ENCODE data around the gene CHCHD2. TPM values are rescaled to one million over a fixed set of nuclear protein-coding genes. Genes with fewer than 3 reads are reported as not detected.
"Not testable (repeated sequence)": the region's sequence is repeated elsewhere in the genome, so short reads cannot be mapped to it uniquely, and the experiment has no call there.

CHCHD2 gene
- polyA plus RNA-seq, 2 donors, result 148 to 438 TPM

DNA sequence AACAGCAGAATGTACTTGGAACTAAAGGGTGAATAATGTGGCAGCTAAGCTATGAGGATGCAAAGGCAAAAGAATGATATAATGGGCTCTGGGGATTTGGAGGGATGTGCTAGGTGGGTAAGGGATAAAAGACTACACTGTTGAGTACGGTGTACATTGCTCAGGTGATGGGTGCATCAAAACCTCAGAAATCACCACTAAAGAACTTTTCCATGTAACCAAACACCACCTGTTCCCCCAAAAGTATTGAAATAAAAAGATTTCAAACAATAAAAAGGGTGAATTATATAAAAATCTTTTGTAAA, 1.6 kb upstream of the CHCHD2 start:
- WGBS, 2 donors, result 96 to 98% methylated on average over 1 of the region's 1 CpG
- H3K36me3 ChIP-seq (ENCODE audit: control insufficient read depth in 2 of 2, insufficient read depth in 2 of 2, low read length in 1 of 2), result peaks cover 0 to under 1% of the 10 kb centered on the region in 2 donors
- no peak overlapping the region for H3K27ac ChIP-seq (ENCODE audit: low read depth in 2 of 2, low read length in 1 of 2)
- H3K9me3 ChIP-seq (ENCODE audit: control insufficient read depth in 2 of 2, insufficient read depth in 1 of 2, low read depth in 1 of 2, low read length in 1 of 2), result no peaks in the 10 kb centered on the region
- H3K4me1 ChIP-seq (ENCODE audit: control insufficient read depth in 2 of 2, insufficient read depth in 2 of 2, low read length in 1 of 2), result peaks cover 0 to 3% of the 10 kb centered on the region in 2 donors
- no peak overlapping the region for H3K4me3 ChIP-seq (ENCODE audit: low read depth in 1 of 2, low read length in 2 of 2)
- no peaks in the 10 kb centered on the region for H3K27me3 ChIP-seq (ENCODE audit: control insufficient read depth in 1 of 2, insufficient read depth in 2 of 2, low read length in 2 of 2)

DNA sequence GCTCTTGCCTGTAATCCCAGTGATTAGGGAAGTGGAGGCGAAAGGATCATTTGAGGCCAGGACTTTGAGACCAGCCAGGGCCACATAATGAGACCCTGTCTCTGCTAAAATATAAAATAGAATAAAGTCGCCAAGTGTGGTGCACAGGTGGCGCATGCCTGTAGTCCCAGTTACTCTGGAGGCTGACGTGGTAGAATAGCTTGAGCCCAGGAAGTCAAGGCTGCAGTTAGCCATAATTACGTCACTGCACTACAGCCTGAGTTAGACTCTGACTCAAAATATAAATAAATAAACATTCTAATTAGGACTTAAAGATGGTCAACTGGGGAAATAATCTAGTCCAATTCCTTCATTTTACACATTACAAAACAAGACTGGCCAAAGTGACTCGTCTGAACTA, 768 bp downstream of the CHCHD2 start:
- Histone ChIP-seq H3K4me3 (ENCODE audit: low read depth in 1 of 2, low read length in 2 of 2) (peak overlapping the region; percentile 26 to 96), H3K27ac (ENCODE audit: low read depth in 2 of 2, low read length in 1 of 2) (peak overlapping the region; percentile 55 to 87), H3K27me3 (ENCODE audit: control insufficient read depth in 1 of 2, insufficient read depth in 2 of 2, low read length in 2 of 2) (no peaks in the 10 kb centered on the region), H3K9me3 (ENCODE audit: control insufficient read depth in 2 of 2, insufficient read depth in 1 of 2, low read depth in 1 of 2, low read length in 1 of 2) (no peaks in the 10 kb centered on the region), H3K36me3 (ENCODE audit: control insufficient read depth in 2 of 2, insufficient read depth in 2 of 2, low read length in 1 of 2) (peaks cover 0 to 6% of the 10 kb centered on the region in 2 donors), H3K4me1 (ENCODE audit: control insufficient read depth in 2 of 2, insufficient read depth in 2 of 2, low read length in 1 of 2) (peaks cover 0 to 3% of the 10 kb centered on the region in 2 donors)
- WGBS, 2 donors, result 14 to 17% methylated on average over 6 of the region's 6 CpGs

DNA sequence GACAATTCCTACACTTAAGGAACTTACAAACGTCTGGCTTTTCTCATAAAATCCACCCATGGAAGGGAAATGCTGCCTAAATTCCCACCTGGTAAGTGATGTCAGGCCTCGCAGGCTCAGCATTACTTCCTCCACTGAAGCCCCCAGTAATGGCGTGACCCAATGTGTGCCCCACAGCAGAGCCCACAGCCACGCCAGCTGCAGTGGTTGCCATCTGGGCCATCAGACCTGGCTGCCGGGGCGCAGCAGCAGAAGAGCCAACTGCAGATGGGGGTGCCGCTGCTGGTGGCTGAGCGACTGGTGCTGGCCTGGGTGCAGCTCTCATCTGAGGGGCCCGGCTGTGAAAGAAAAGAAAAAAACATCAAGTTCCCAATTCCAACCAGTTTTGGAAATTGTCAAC, 2.1 kb downstream of the CHCHD2 start:
- WGBS, 2 donors, result 85 to 95% methylated on average over 9 of the region's 9 CpGs
- not testable (repeated sequence) for H3K27me3 ChIP-seq (ENCODE audit: control insufficient read depth in 1 of 2, insufficient read depth in 2 of 2, low read length in 2 of 2); H3K4me3 ChIP-seq (ENCODE audit: low read depth in 1 of 2, low read length in 2 of 2); H3K9me3 ChIP-seq (ENCODE audit: control insufficient read depth in 2 of 2, insufficient read depth in 1 of 2, low read depth in 1 of 2, low read length in 1 of 2); H3K27ac ChIP-seq (ENCODE audit: low read depth in 2 of 2, low read length in 1 of 2); H3K4me1 ChIP-seq (ENCODE audit: control insufficient read depth in 2 of 2, insufficient read depth in 2 of 2, low read length in 1 of 2)
- peaks cover 0 to 13% of the 10 kb centered on the region in 2 donors for H3K36me3 ChIP-seq (ENCODE audit: control insufficient read depth in 2 of 2, insufficient read depth in 2 of 2, low read length in 1 of 2)

DNA sequence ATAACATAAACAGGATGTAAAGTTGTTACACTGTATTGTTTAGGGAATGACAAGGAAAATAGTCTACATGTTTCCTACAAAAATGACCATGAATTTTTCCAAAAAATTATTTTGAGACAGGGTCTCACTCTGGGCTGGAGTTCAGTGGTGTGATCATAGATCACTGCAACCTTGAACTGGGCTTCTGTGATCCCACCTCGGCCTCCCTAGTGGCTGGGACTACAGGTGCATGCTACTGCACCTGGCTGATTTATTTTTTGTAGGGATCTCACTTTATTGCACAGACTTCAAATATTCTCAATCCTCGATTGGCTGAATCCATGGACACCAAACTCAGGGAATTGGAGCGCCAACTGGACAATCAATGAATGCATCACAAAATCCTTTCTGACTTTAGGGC, 6.6 kb downstream of the CHCHD2 start:
- Histone ChIP-seq H3K4me3 (ENCODE audit: low read depth in 1 of 2, low read length in 2 of 2) (no peak overlapping the region), H3K36me3 (ENCODE audit: control insufficient read depth in 2 of 2, insufficient read depth in 2 of 2, low read length in 1 of 2) (peaks cover 0 to 13% of the 10 kb centered on the region in 2 donors), H3K27ac (ENCODE audit: low read depth in 2 of 2, low read length in 1 of 2) (no peak overlapping the region), H3K9me3 (ENCODE audit: control insufficient read depth in 2 of 2, insufficient read depth in 1 of 2, low read depth in 1 of 2, low read length in 1 of 2) (no peaks in the 10 kb centered on the region), H3K4me1 (ENCODE audit: control insufficient read depth in 2 of 2, insufficient read depth in 2 of 2, low read length in 1 of 2) (peaks cover 0 to under 1% of the 10 kb centered on the region in 2 donors), H3K27me3 (ENCODE audit: control insufficient read depth in 1 of 2, insufficient read depth in 2 of 2, low read length in 2 of 2) (no peaks in the 10 kb centered on the region)
- 92 to 94% methylated on average over 3 of the region's 3 CpGs for WGBS, 2 donors

DNA sequence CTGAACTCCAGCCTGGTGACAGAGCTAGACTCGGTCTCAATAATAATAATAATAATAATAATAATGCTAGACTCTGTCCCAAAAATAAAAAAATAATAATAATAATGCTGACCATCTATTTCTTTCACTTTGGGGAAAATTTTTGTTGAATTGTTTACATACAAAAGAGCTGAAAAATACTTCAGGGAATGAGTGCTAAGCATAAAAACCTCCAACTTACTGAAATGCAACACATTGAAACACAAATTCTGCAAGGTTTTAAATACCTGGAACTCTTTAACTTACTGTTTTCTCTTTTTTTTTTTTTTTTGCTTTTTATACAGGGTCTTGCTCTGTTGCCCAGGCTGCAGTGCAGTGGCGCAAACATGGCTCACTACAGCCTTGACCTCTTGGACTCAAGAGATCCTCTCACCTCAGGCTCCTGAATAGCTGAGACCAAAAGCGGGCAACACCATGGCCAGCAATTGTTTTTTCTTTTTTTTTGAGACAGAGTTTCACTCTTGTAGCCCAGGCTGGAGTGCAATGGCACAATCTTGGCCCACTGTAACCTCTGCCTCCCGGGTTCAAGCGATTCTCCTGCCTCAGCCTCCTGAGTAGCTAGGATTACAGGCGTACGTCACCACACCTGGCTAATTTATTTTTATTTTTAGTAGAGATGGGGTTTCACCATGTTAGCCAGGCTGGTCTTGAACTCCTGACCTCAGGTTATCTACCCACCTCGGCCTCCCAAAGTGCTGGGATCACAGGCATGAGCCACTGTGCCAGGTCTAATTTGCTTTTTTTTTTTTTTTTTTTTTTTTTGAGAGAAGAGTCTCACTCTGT, 7.9 kb downstream of the CHCHD2 start:
- H3K4me3 ChIP-seq (ENCODE audit: low read depth in 1 of 2, low read length in 2 of 2); H3K27ac ChIP-seq (ENCODE audit: low read depth in 2 of 2, low read length in 1 of 2); H3K4me1 ChIP-seq (ENCODE audit: control insufficient read depth in 2 of 2, insufficient read depth in 2 of 2, low read length in 1 of 2); H3K27me3 ChIP-seq (ENCODE audit: control insufficient read depth in 1 of 2, insufficient read depth in 2 of 2, low read length in 2 of 2); H3K9me3 ChIP-seq (ENCODE audit: control insufficient read depth in 2 of 2, insufficient read depth in 1 of 2, low read depth in 1 of 2, low read length in 1 of 2): not testable (repeated sequence)
- peaks cover 0 to 13% of the 10 kb centered on the region in 2 donors for H3K36me3 ChIP-seq (ENCODE audit: control insufficient read depth in 2 of 2, insufficient read depth in 2 of 2, low read length in 1 of 2)
- WGBS, 2 donors, result 94 to 95% methylated on average over 8 of the region's 8 CpGs

DNA sequence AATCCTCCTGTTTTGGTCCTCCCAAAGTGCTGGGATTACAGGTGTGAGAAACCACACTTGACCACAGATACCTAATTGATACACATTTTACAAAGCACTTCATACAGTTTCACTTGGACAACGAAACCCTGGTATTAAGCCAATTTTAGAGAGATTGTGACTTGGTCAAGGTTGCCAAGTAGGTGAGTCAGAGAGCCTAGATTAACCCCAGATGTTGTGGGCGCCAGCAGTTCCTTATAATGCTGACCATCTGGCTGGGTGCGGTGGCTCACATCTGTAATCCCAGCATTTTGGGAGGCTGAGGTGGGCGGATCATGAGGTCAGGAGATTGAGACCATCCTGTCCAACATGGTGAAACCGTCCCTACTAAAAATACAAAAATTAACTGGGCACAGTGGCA, 8.6 kb downstream of the CHCHD2 start:
- H3K27ac ChIP-seq (ENCODE audit: low read depth in 2 of 2, low read length in 1 of 2), result no peak overlapping the region
- no peak overlapping the region for H3K4me3 ChIP-seq (ENCODE audit: low read depth in 1 of 2, low read length in 2 of 2)
- no peaks in the 10 kb centered on the region for H3K27me3 ChIP-seq (ENCODE audit: control insufficient read depth in 1 of 2, insufficient read depth in 2 of 2, low read length in 2 of 2)
- H3K36me3 ChIP-seq (ENCODE audit: control insufficient read depth in 2 of 2, insufficient read depth in 2 of 2, low read length in 1 of 2), result peaks cover 0 to 11% of the 10 kb centered on the region in 2 donors
- H3K4me1 ChIP-seq (ENCODE audit: control insufficient read depth in 2 of 2, insufficient read depth in 2 of 2, low read length in 1 of 2), result peaks cover 0 to under 1% of the 10 kb centered on the region in 2 donors
- no peaks in the 10 kb centered on the region for H3K9me3 ChIP-seq (ENCODE audit: control insufficient read depth in 2 of 2, insufficient read depth in 1 of 2, low read depth in 1 of 2, low read length in 1 of 2)
- 53% methylated on average over 5 of the region's 5 CpGs for WGBS, 2 donors

DNA sequence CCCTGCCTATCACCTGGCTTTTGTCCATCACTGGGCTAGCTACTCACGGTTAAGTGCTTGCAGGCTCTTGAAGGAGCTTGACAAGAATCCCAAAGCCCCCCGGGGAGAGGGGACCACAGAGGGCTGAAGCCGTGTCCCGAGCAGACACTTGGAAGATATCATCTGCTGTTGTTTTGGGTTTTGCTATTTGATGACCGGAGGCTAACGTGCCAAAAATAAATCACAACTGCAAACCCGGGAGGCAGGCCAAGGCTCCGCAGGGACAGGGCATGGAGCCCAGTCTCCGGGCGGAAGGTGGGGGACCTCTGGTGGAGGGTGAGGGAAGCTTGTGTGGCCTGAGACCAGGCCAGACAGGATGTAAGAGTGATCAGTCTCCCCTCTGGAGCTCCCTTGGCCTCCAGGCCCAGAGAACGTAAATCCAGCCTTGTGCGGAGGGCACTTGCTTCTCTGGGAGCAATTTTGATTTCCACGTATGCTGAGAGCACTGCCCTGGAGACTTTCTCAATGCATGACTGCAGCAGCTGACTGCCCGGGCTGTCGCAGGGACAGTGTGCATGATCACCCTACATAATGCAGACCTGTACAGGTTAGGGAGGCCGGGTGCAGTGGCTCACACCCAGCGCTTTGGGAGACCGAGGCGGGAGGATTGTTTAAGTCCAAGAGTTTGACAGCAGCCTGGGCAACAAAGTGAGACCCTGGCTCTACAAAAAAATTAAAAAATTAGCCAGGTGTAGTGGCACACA, 13.3 kb downstream of the CHCHD2 start, which contains the start of gene PHKG1:
TSS of gene PHKG1 (minus strand) at position 164 of the 743 bp plus-strand sequence. CDS start 4,011 bp downstream, outside the sequence.
- H3K36me3 ChIP-seq (ENCODE audit: control insufficient read depth in 2 of 2, insufficient read depth in 2 of 2, low read length in 1 of 2), result peaks cover 0 to 4% of the 10 kb centered on the region in 2 donors
- no peaks in the 10 kb centered on the region for H3K27me3 ChIP-seq (ENCODE audit: control insufficient read depth in 1 of 2, insufficient read depth in 2 of 2, low read length in 2 of 2)
- 24 to 34% methylated on average over 19 of the region's 19 CpGs for WGBS, 2 donors
- peaks cover 0 to 3% of the 10 kb centered on the region in 2 donors for H3K4me1 ChIP-seq (ENCODE audit: control insufficient read depth in 2 of 2, insufficient read depth in 2 of 2, low read length in 1 of 2)
- H3K4me3 ChIP-seq (ENCODE audit: low read depth in 1 of 2, low read length in 2 of 2), result no peak within 1 kb of the TSS
- peak within 1 kb of the TSS; percentile 50 to 64 for H3K27ac ChIP-seq (ENCODE audit: low read depth in 2 of 2, low read length in 1 of 2)
- no peaks in the 10 kb centered on the region for H3K9me3 ChIP-seq (ENCODE audit: control insufficient read depth in 2 of 2, insufficient read depth in 1 of 2, low read depth in 1 of 2, low read length in 1 of 2)

DNA sequence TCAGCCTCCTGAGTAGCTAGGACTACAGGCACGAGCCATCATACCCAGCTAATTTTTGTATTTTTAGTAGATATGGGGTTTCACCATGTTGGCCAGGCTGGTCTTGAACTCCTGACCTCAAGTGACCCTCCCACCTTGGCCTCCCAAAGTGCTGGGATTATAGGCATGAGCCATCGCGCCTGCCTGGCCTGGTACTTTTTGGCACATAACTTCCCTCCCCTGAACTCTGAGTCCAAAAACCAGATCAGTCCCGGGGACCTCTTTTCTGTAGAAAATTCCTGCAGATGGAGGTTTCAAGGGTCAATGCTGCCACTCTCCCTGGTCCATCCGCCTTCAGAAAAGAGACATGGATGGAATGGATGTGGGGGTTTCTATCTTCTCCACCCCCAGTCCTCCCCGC, 13.9 kb downstream of the CHCHD2 start:
- not testable (repeated sequence) for H3K36me3 ChIP-seq (ENCODE audit: control insufficient read depth in 2 of 2, insufficient read depth in 2 of 2, low read length in 1 of 2); H3K4me1 ChIP-seq (ENCODE audit: control insufficient read depth in 2 of 2, insufficient read depth in 2 of 2, low read length in 1 of 2); H3K27me3 ChIP-seq (ENCODE audit: control insufficient read depth in 1 of 2, insufficient read depth in 2 of 2, low read length in 2 of 2); H3K9me3 ChIP-seq (ENCODE audit: control insufficient read depth in 2 of 2, insufficient read depth in 1 of 2, low read depth in 1 of 2, low read length in 1 of 2); H3K4me3 ChIP-seq (ENCODE audit: low read depth in 1 of 2, low read length in 2 of 2)
- 41 to 43% methylated on average over 6 of the region's 6 CpGs for WGBS, 2 donors
- H3K27ac ChIP-seq (ENCODE audit: low read depth in 2 of 2, low read length in 1 of 2), result peak overlapping the region; percentile 21 to 50

DNA sequence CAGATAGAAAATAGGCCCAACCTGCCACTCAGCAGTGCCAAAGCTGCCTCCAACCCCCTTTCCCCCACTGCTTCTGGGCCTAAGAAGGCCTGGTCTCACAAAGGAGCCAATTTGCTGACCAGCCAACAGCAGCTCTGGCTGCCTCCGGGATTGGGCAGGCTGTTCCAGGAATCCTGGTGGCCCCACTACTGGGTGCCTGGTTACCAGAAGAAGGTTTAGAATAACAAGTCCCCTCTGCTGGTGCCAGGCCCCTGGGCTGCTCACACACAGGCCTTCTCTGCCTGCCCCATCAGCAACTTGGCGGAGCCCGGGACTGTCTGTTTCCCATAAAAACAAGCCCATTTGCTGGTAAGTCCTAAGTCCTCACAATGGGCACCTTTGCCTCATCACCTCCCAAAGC, 14.7 kb downstream of the CHCHD2 start:
- Histone ChIP-seq H3K27ac (ENCODE audit: low read depth in 2 of 2, low read length in 1 of 2) (no peak overlapping the region), H3K36me3 (ENCODE audit: control insufficient read depth in 2 of 2, insufficient read depth in 2 of 2, low read length in 1 of 2) (peaks cover 0 to 10% of the 10 kb centered on the region in 2 donors), H3K27me3 (ENCODE audit: control insufficient read depth in 1 of 2, insufficient read depth in 2 of 2, low read length in 2 of 2) (no peaks in the 10 kb centered on the region), H3K4me3 (ENCODE audit: low read depth in 1 of 2, low read length in 2 of 2) (no peak overlapping the region), H3K4me1 (ENCODE audit: control insufficient read depth in 2 of 2, insufficient read depth in 2 of 2, low read length in 1 of 2) (peaks cover 0 to 3% of the 10 kb centered on the region in 2 donors), H3K9me3 (ENCODE audit: control insufficient read depth in 2 of 2, insufficient read depth in 1 of 2, low read depth in 1 of 2, low read length in 1 of 2) (no peaks in the 10 kb centered on the region)
- WGBS, 2 donors, result 63 to 64% methylated on average over 3 of the region's 3 CpGs

All from esophagus (tissue), 2 donors.